Measurements from ENCODE around the gene AK4. TPM values are rescaled to one million over a fixed set of nuclear protein-coding genes. Genes with fewer than 3 reads are reported as not detected.
"Not testable (repeated sequence)": the region's sequence is repeated elsewhere in the genome, so short reads cannot be mapped to it uniquely, and the experiment has no call there.

AK4 gene
- total RNA-seq, 1 donor from 2014 or later, result 133 TPM

DNA sequence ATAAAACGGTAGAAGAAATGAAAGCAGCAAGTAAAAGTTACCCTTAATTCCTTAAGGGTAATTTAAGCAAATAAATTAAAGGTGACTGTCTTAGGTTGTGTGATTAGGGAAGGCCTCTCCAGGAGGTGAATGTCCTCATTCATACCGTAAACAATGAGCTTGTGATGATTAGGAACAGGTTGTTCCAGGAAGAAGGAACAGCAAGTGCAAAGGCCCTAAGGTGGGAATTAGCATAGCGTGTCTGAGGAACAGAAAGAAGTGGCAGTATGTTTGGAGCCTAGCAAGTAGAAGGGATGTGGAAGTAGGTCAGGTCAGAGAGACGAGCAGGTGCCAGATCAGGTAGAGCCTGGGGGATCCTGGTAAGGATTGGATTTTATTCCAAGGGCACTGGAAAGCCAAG, 5.6 kb downstream of the AK4 start:
- Histone ChIP-seq H3K27ac (ENCODE audit: low read depth, low read length) (no peak overlapping the region), H3K4me2 (ENCODE audit: low read length) (no peak overlapping the region), H3K36me3 (ENCODE audit: insufficient read depth, low read length) (no peaks in the 10 kb centered on the region), H3K79me2 (ENCODE audit: insufficient read depth, low read length) (no peaks in the 10 kb centered on the region), H3K27me3 (ENCODE audit: insufficient read depth, low read length) (peaks cover 13% of the 10 kb centered on the region), H3K4me3 (ENCODE audit: insufficient read depth, low read depth, low read length) (no peak overlapping the region), H3K4me1 (ENCODE audit: insufficient read depth, low read length) (no peaks in the 10 kb centered on the region), H4K20me1 (ENCODE audit: insufficient read depth, low read length) (peaks cover 3% of the 10 kb centered on the region), H2AFZ (ENCODE audit: low read depth, low read length) (no peak overlapping the region), H3K9me3 (ENCODE audit: insufficient read depth, low read depth, low read length) (no peaks in the 10 kb centered on the region), H3K9ac (ENCODE audit: low read length) (no peak overlapping the region)
- Mint-ChIP-seq H3K4me3 (ENCODE audit: unreplicated experiment) (no peak overlapping the region), H3K27ac (ENCODE audit: unreplicated experiment) (no peak overlapping the region), H3K36me3 (ENCODE audit: low read depth, unreplicated experiment) (peaks cover 14% of the 10 kb centered on the region), H3K27me3 (ENCODE audit: low read depth, unreplicated experiment) (no peaks in the 10 kb centered on the region), H3K4me1 (ENCODE audit: low read depth, unreplicated experiment) (peaks cover 11% of the 10 kb centered on the region), H3K9me3 (ENCODE audit: unreplicated experiment) (no peaks in the 10 kb centered on the region)
- FAIRE-seq (no peak), DNase-seq (ENCODE audit: low read depth) (no peak)
- TF ChIP-seq, protein P1, sequence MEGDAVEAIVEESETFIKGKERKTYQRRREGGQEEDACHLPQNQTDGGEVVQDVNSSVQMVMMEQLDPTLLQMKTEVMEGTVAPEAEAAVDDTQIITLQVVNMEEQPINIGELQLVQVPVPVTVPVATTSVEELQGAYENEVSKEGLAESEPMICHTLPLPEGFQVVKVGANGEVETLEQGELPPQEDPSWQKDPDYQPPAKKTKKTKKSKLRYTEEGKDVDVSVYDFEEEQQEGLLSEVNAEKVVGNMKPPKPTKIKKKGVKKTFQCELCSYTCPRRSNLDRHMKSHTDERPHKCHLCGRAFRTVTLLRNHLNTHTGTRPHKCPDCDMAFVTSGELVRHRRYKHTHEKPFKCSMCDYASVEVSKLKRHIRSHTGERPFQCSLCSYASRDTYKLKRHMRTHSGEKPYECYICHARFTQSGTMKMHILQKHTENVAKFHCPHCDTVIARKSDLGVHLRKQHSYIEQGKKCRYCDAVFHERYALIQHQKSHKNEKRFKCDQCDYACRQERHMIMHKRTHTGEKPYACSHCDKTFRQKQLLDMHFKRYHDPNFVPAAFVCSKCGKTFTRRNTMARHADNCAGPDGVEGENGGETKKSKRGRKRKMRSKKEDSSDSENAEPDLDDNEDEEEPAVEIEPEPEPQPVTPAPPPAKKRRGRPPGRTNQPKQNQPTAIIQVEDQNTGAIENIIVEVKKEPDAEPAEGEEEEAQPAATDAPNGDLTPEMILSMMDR (IDR thresholded peaks at IDR 0.05; ENCODE audit: insufficient read depth, low read depth, low read length), result no peak
- no peak for TF ChIP-seq EZH2 (IDR thresholded peaks at IDR 0.05; ENCODE audit: insufficient read depth, low read length)

DNA sequence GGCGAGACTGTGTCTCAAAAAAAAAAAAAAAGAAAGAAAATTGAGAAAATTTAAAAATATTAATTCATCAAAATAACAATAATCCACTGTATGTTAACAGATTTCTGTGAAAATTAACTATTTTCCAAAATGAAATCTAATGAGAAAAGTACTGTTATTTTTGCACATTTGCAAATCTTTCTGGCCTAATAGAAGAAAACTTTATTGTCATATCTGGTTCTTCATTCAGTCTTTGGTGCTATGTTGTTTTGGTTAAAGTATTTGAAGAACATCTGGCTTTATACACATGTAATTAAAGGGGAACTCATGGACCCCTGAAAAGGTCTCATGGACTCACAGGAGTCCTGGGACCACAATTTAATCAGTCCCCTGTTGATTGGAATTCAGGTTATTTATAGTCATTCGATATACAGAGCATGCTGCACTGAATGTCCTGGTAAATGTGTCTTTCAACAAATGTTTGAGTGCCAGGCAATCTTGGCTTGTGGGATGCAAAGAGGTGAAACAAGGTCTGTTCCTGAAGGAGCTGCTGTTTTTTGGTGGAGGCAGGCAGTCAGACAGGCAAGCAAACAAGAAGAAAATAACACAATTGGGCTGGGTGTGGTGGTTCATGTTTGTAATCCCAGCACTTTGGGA, 9.0 kb downstream of the AK4 start:
- H3K36me3 Mint-ChIP-seq (ENCODE audit: low read depth, unreplicated experiment), result peaks cover 13% of the 10 kb centered on the region
- H3K27me3 Mint-ChIP-seq (ENCODE audit: low read depth, unreplicated experiment), result no peaks in the 10 kb centered on the region
- no peak overlapping the region for H3K9ac ChIP-seq (ENCODE audit: low read length)
- no peaks in the 10 kb centered on the region for H3K9me3 Mint-ChIP-seq (ENCODE audit: unreplicated experiment)
- no peak overlapping the region for H2AFZ ChIP-seq (ENCODE audit: low read depth, low read length)
- no peak overlapping the region for H3K4me3 Mint-ChIP-seq (ENCODE audit: unreplicated experiment)
- no peak for DNase-seq (ENCODE audit: low read depth)
- H3K4me1 ChIP-seq (ENCODE audit: insufficient read depth, low read length), result no peaks in the 10 kb centered on the region
- H3K9me3 ChIP-seq (ENCODE audit: insufficient read depth, low read depth, low read length), result no peaks in the 10 kb centered on the region
- H3K4me2 ChIP-seq (ENCODE audit: low read length), result no peak overlapping the region
- H3K4me3 ChIP-seq (ENCODE audit: insufficient read depth, low read depth, low read length), result no peak overlapping the region
- H3K4me1 Mint-ChIP-seq (ENCODE audit: low read depth, unreplicated experiment), result peaks cover 2% of the 10 kb centered on the region
- H4K20me1 ChIP-seq (ENCODE audit: insufficient read depth, low read length), result no peaks in the 10 kb centered on the region
- H3K79me2 ChIP-seq (ENCODE audit: insufficient read depth, low read length), result no peaks in the 10 kb centered on the region
- H3K27me3 ChIP-seq (ENCODE audit: insufficient read depth, low read length), result peaks cover 7% of the 10 kb centered on the region
- H3K27ac ChIP-seq (ENCODE audit: low read depth, low read length), result no peak overlapping the region
- TF ChIP-seq, protein P1 (IDR thresholded peaks at IDR 0.05; ENCODE audit: insufficient read depth, low read depth, low read length), result no peak
- no peak for TF ChIP-seq EZH2 (IDR thresholded peaks at IDR 0.05; ENCODE audit: insufficient read depth, low read length)
- H3K36me3 ChIP-seq (ENCODE audit: insufficient read depth, low read length), result no peaks in the 10 kb centered on the region
- no peak for FAIRE-seq
- no peak overlapping the region for H3K27ac Mint-ChIP-seq (ENCODE audit: unreplicated experiment)

DNA sequence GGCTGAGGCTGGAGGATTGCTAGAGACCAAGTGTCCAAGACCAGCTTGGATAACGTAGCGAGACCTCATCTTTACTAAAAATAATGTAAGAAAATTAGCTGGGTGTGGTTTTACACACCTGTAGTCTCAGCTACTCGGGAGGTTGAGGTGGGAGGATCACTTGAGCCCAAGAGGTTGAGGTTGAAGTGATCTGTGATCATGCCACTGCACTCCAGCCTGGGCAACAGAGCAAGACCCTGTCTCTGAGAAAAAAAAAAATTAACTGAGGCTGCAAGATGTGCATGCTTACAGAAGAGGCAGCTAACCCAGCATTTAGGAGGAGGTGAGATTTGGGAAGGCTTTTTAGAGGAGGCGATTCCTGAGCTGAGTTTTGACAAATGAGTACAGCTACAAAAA, 9.5 kb downstream of the AK4 start:
- Histone ChIP-seq H3K4me3 (ENCODE audit: insufficient read depth, low read depth, low read length) (no peak overlapping the region), H3K9ac (ENCODE audit: low read length) (no peak overlapping the region), H3K79me2 (ENCODE audit: insufficient read depth, low read length) (no peaks in the 10 kb centered on the region), H3K4me1 (ENCODE audit: insufficient read depth, low read length) (no peaks in the 10 kb centered on the region), H3K9me3 (ENCODE audit: insufficient read depth, low read depth, low read length) (no peaks in the 10 kb centered on the region), H3K4me2 (ENCODE audit: low read length) (no peak overlapping the region), H4K20me1 (ENCODE audit: insufficient read depth, low read length) (no peaks in the 10 kb centered on the region), H2AFZ (ENCODE audit: low read depth, low read length) (no peak overlapping the region), H3K36me3 (ENCODE audit: insufficient read depth, low read length) (no peaks in the 10 kb centered on the region), H3K27me3 (ENCODE audit: insufficient read depth, low read length) (peaks cover 7% of the 10 kb centered on the region), H3K27ac (ENCODE audit: low read depth, low read length) (no peak overlapping the region)
- no peaks in the 10 kb centered on the region for H3K27me3 Mint-ChIP-seq (ENCODE audit: low read depth, unreplicated experiment)
- H3K4me3 Mint-ChIP-seq (ENCODE audit: unreplicated experiment), result no peak overlapping the region
- TF ChIP-seq, protein P1 (IDR thresholded peaks at IDR 0.05; ENCODE audit: insufficient read depth, low read depth, low read length), result no peak
- TF ChIP-seq EZH2 (IDR thresholded peaks at IDR 0.05; ENCODE audit: insufficient read depth, low read length), result no peak
- no peak for DNase-seq (ENCODE audit: low read depth)
- peaks cover 2% of the 10 kb centered on the region for H3K4me1 Mint-ChIP-seq (ENCODE audit: low read depth, unreplicated experiment)
- peaks cover 13% of the 10 kb centered on the region for H3K36me3 Mint-ChIP-seq (ENCODE audit: low read depth, unreplicated experiment)
- FAIRE-seq, result no peak
- no peaks in the 10 kb centered on the region for H3K9me3 Mint-ChIP-seq (ENCODE audit: unreplicated experiment)
- no peak overlapping the region for H3K27ac Mint-ChIP-seq (ENCODE audit: unreplicated experiment)

DNA sequence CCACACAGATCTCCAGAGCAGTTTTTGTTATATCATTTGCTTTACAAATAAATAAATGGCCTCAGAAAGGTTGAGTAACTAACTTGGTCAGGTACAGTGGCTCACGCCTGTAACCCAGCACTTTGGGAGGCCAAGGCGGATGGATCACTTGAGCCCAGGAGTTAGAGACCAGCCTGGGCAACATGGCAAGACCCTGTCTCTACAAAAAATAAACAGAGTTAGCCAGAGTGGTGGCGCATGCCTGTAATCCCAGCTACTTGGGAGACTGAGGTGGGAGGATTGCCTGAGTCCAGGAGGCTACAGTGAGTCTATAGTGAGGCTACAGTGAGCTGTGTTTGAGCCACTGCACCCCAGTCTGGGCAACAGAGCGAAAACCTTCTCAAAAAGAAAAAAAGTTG, 11.3 kb downstream of the AK4 start:
- H3K27me3 Mint-ChIP-seq (ENCODE audit: low read depth, unreplicated experiment); DNase-seq (ENCODE audit: low read depth); FAIRE-seq; H3K79me2 ChIP-seq (ENCODE audit: insufficient read depth, low read length); H3K9ac ChIP-seq (ENCODE audit: low read length); H3K4me1 ChIP-seq (ENCODE audit: insufficient read depth, low read length); H3K27me3 ChIP-seq (ENCODE audit: insufficient read depth, low read length); H3K4me1 Mint-ChIP-seq (ENCODE audit: low read depth, unreplicated experiment); H3K27ac ChIP-seq (ENCODE audit: low read depth, low read length); H4K20me1 ChIP-seq (ENCODE audit: insufficient read depth, low read length); H3K4me2 ChIP-seq (ENCODE audit: low read length); H3K4me3 Mint-ChIP-seq (ENCODE audit: unreplicated experiment); H3K9me3 ChIP-seq (ENCODE audit: insufficient read depth, low read depth, low read length); H3K27ac Mint-ChIP-seq (ENCODE audit: unreplicated experiment); H3K9me3 Mint-ChIP-seq (ENCODE audit: unreplicated experiment); H3K36me3 ChIP-seq (ENCODE audit: insufficient read depth, low read length); H3K4me3 ChIP-seq (ENCODE audit: insufficient read depth, low read depth, low read length); H2AFZ ChIP-seq (ENCODE audit: low read depth, low read length): not testable (repeated sequence)
- H3K36me3 Mint-ChIP-seq (ENCODE audit: low read depth, unreplicated experiment), result peaks cover 14% of the 10 kb centered on the region
